ENCODE data around the gene BRIP1. TPM values are rescaled to one million over a fixed set of nuclear protein-coding genes. Genes with fewer than 3 reads are reported as not detected.

Gene BRIP1
- total RNA-seq, 1 donor from 2014 or later, result 5.2 TPM

DNA sequence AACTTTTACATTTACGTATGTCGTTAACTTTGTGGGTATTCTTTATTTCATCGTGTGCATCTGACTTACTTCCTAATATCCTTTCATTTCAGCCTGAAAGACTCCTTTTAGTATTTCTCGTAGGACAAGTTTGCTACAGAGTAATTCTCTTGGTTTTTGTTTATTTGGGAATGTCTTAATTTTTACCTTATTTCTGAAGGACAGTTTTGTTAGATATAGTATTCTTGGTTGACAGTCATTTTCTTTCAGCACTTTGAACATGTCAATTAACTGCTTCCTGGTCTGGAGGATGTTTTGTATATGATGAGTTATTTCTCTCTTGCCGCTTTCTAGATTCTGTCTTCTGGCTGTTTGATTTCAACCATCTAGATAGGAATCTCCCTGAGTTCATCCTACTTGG, 163.1 kb downstream of the BRIP1 start:
- H3K36me3 ChIP-seq (ENCODE audit: control insufficient read depth, insufficient read depth, low read length), result no peaks in the 10 kb centered on the region
- no peak for DNase-seq (ENCODE audit: low read depth)
- no peak for TF ChIP-seq CTCF (IDR thresholded peaks at IDR 0.05; ENCODE audit: insufficient read depth, low read length, poor library complexity, severe bottlenecking)
- no peaks in the 10 kb centered on the region for H3K27me3 ChIP-seq (ENCODE audit: control insufficient read depth, insufficient read depth, low read length)
- no peak overlapping the region for H3K4me3 ChIP-seq (ENCODE audit: low read depth, low read length)

DNA sequence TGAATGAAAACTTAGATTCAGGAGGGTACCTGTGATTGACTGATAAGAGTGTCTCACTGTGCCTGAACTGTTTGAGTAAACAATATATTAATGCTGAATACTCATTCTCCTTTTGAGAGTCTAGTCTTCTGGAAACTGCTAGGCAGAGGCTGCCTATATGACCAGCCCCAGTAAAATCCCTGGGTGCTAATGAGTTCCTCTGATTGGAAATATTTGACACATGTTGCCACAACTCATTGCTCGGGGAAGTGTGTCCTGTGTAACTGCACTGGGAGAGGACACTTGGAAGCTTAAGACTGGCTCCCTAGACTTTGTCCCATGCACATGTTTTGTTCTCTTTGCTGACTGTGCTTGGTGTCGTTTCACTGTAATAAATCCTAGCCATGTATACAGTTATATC, 163.6 kb downstream of the BRIP1 start:
- DNase-seq (ENCODE audit: low read depth), result no peak
- TF ChIP-seq CTCF (IDR thresholded peaks at IDR 0.05; ENCODE audit: insufficient read depth, low read length, poor library complexity, severe bottlenecking), result no peak
- Histone ChIP-seq H3K4me3 (ENCODE audit: low read depth, low read length) (no peak overlapping the region), H3K27me3 (ENCODE audit: control insufficient read depth, insufficient read depth, low read length) (no peaks in the 10 kb centered on the region), H3K36me3 (ENCODE audit: control insufficient read depth, insufficient read depth, low read length) (no peaks in the 10 kb centered on the region)

DNA sequence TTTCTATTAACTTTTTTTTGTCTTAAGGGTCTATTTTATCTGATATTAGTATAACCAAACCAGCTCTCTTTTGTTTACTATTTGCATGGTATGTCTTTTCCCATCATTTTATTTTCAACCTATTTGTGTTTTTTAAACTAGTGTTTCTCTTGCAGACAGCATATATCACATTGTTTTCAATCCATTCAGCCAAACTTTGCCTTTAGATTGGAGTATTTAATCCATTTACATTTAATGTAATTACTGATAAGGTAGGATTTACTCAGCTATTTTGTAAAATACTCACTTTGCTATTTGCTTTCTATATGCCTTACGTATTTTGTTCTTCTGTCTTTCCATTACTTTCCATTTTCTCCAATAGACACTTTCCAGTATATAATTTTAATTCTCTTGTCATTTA, 164.3 kb downstream of the BRIP1 start:
- H3K4me3 ChIP-seq (ENCODE audit: low read depth, low read length), result no peak overlapping the region
- TF ChIP-seq CTCF (IDR thresholded peaks at IDR 0.05; ENCODE audit: insufficient read depth, low read length, poor library complexity, severe bottlenecking), result no peak
- no peaks in the 10 kb centered on the region for H3K27me3 ChIP-seq (ENCODE audit: control insufficient read depth, insufficient read depth, low read length)
- H3K36me3 ChIP-seq (ENCODE audit: control insufficient read depth, insufficient read depth, low read length), result no peaks in the 10 kb centered on the region
- no peak for DNase-seq (ENCODE audit: low read depth)

GRCh38 chr17:61698244-61698643, 165.1 kb downstream of the BRIP1 start:
- no peak for TF ChIP-seq CTCF (IDR thresholded peaks at IDR 0.05; ENCODE audit: insufficient read depth, low read length, poor library complexity, severe bottlenecking)
- Histone ChIP-seq H3K36me3 (ENCODE audit: control insufficient read depth, insufficient read depth, low read length) (no peaks in the 10 kb centered on the region), H3K4me3 (ENCODE audit: low read depth, low read length) (no peak overlapping the region), H3K27me3 (ENCODE audit: control insufficient read depth, insufficient read depth, low read length) (no peaks in the 10 kb centered on the region)
- DNase-seq (ENCODE audit: low read depth), result no peak

GRCh38 chr17:61695779-61696337, 167.5 kb downstream of the BRIP1 start:
- no peaks in the 10 kb centered on the region for H3K36me3 ChIP-seq (ENCODE audit: control insufficient read depth, insufficient read depth, low read length)
- no peak overlapping the region for H3K4me3 ChIP-seq (ENCODE audit: low read depth, low read length)
- no peak for DNase-seq (ENCODE audit: low read depth)
- no peaks in the 10 kb centered on the region for H3K27me3 ChIP-seq (ENCODE audit: control insufficient read depth, insufficient read depth, low read length)
- TF ChIP-seq CTCF (IDR thresholded peaks at IDR 0.05; ENCODE audit: insufficient read depth, low read length, poor library complexity, severe bottlenecking), result no peak

- no peaks in the 10 kb centered on the region for H3K36me3 ChIP-seq (ENCODE audit: control insufficient read depth, insufficient read depth, low read length)
- no peak for TF ChIP-seq CTCF (IDR thresholded peaks at IDR 0.05; ENCODE audit: insufficient read depth, low read length, poor library complexity, severe bottlenecking)
- H3K4me3 ChIP-seq (ENCODE audit: low read depth, low read length), result no peak overlapping the region
- H3K27me3 ChIP-seq (ENCODE audit: control insufficient read depth, insufficient read depth, low read length), result no peaks in the 10 kb centered on the region
- DNase-seq (ENCODE audit: low read depth), result no peak
These were observed 169.2 kb downstream of the BRIP1 start for GRCh38 chr17:61694095-61694494.
